Stimulated activated CD8-positive, alpha-beta memory T cell treated with anti-CD3 and anti-CD28 coated beads, Interleukin-2, amount 100 ng/mL, for 1 hour (primary cell): ENCODE data around the gene PCDH1.
A peak's percentile ranks its signal among the peaks of the same experiment; 100 is the strongest.

Experiments used
- DNase-seq, 2 donors: peaks; one replicate each; pipeline ENCODE4 v3.0.0-alpha.2; 2020; ENCODE audit warnings: low read depth in 2 of 2

The PCDH1 gene

GRCh38 chr5:141878186-141878710 lies at the start of gene PCDH1:
PCDH1 (minus strand) TSS chr5:141878410; CDS start chr5:141878262, 148 bp downstream.
- DNase-seq = no peak

- DNase-seq = no peak
Observed at GRCh38 chr5:141926434-141926833, 48.2 kb upstream of the PCDH1 start.

- peak; percentile 75 to 89 for DNase-seq
Observed at GRCh38 chr5:141923448-141924313, 45.5 kb upstream of the PCDH1 start, which contains the start of gene DELE1. DELE1 (plus strand) TSS chr5:141923871; CDS start chr5:141923942, 71 bp downstream.

GRCh38 chr5:141922827-141923447 lies 44.7 kb upstream of the PCDH1 start:
- DNase-seq = peak in 1 of 2 donors; percentile 2

- no peak for DNase-seq
Observed at GRCh38 chr5:141920771-141921170, 42.6 kb upstream of the PCDH1 start.

GRCh38 chr5:141919218-141920119 lies 41.3 kb upstream of the PCDH1 start:
- no peak for DNase-seq

- DNase-seq = no peak
Observed at GRCh38 chr5:141917760-141918159, 39.5 kb upstream of the PCDH1 start.

- DNase-seq = no peak
Observed at GRCh38 chr5:141916522-141916921, 38.3 kb upstream of the PCDH1 start.

- DNase-seq = no peak
Observed at GRCh38 chr5:141915881-141916336, 37.7 kb upstream of the PCDH1 start.

- no peak for DNase-seq
Observed at GRCh38 chr5:141914797-141915196, 36.6 kb upstream of the PCDH1 start.

- no peak for DNase-seq
Observed at GRCh38 chr5:141914199-141914743, 36.1 kb upstream of the PCDH1 start.

- DNase-seq = no peak
Observed at GRCh38 chr5:141913560-141914198, 35.5 kb upstream of the PCDH1 start.

GRCh38 chr5:141910271-141910673 lies 32.1 kb upstream of the PCDH1 start:
- no peak for DNase-seq

GRCh38 chr5:141909212-141909611 lies 31.0 kb upstream of the PCDH1 start:
- no peak for DNase-seq

GRCh38 chr5:141908796-141909195 lies 30.6 kb upstream of the PCDH1 start:
- no peak for DNase-seq

- DNase-seq = no peak
Observed at GRCh38 chr5:141906972-141907371, 28.8 kb upstream of the PCDH1 start.

- no peak for DNase-seq
Observed at GRCh38 chr5:141906517-141906916, 28.3 kb upstream of the PCDH1 start.

- DNase-seq = no peak
Observed at GRCh38 chr5:141904551-141904950, 26.3 kb upstream of the PCDH1 start.

GRCh38 chr5:141903261-141903660 lies 25.1 kb upstream of the PCDH1 start:
- DNase-seq = no peak

GRCh38 chr5:141902015-141902814 lies 24.0 kb upstream of the PCDH1 start:
- DNase-seq = no peak
